Activated T-cell treated with anti-CD3 and anti-CD28 coated beads, Interleukin-2, amount 50 U/mL, for 72 hours (primary cell): ENCODE data around the gene DOCK1. TPM values are rescaled to one million over a fixed set of nuclear protein-coding genes. Genes with fewer than 3 reads are reported as not detected.
"Not testable (repeated sequence)": the region's sequence is repeated elsewhere in the genome, so short reads cannot be mapped to it uniquely, and the experiment has no call there.

Experiments used
- ATAC-seq, 2 donors: fragments of 150-1000 bp; cut with Tn5 transposase; replicated peaks in 1 of 2; 2 replicates each; pipeline ENCODE4 v1.10.0; 2021; ENCODE audit warnings: moderate library complexity in 2 of 2, mild to moderate bottlenecking in 1 of 2
- DNase-seq, 2 donors: peaks; one replicate each; pipeline ENCODE4 v3.0.0; 2021 to 2022; ENCODE audit warnings: mixed read lengths in 1 of 2
- H3K27ac Mint-ChIP-seq: one replicate; pipeline ENCODE4 v1.8.0; 2022; ENCODE audit warnings: mild to moderate bottlenecking, moderate library complexity, mixed read lengths
- H3K27me3 Mint-ChIP-seq: one replicate; pipeline ENCODE4 v1.8.0; 2022; ENCODE audit warnings: low read depth, mixed read lengths
- H3K36me3 Mint-ChIP-seq, 2 donors: one replicate each; pipeline ENCODE4 v1.8.0; 2022; ENCODE audit warnings: mixed read lengths in 2 of 2, mild to moderate bottlenecking in 1 of 2; ENCODE audit not compliant: insufficient read depth in 2 of 2
- H3K4me1 Mint-ChIP-seq: one replicate; pipeline ENCODE4 v1.8.0; 2022; ENCODE audit warnings: low read depth, mixed read lengths
- H3K4me3 Mint-ChIP-seq, 2 donors: one replicate each; pipeline ENCODE4 v1.8.0; 2022; ENCODE audit warnings: mild to moderate bottlenecking in 2 of 2, mixed read lengths in 2 of 2, moderate library complexity in 2 of 2
- H3K9me3 Mint-ChIP-seq, 2 donors: one replicate each; pipeline ENCODE4 v1.8.0; 2022; ENCODE audit warnings: mixed read lengths in 2 of 2
- total RNA-seq, 2 donors: library from RNA; stranded (reverse); gene quantifications; one replicate each; pipeline ENCODE4 v1.2.3, GENCODE V29; 2022

Gene DOCK1
- total RNA-seq, 2 donors from 2014 or later, result 0.35 to 0.53 TPM

DNA sequence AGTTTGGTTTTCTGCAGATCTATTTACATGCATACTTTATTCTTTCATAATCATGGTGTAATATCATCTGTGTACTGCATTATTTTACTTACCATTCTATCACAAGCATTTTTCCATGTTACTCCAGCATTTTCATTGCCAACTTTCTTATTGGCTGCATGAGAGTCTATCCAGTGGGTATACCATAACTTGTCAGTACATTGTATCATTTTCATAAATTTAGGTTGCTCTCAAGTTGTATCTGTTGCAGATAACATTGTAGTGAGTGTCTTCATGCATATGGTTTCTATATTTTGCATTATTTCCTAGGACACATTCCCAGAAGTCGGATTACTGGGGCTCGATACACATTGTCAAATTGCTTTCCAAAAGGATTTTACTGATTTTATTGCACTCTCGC, 378.3 kb downstream of the DOCK1 start:
- peaks cover 0 to 4% of the 10 kb centered on the region in 2 donors for H3K36me3 Mint-ChIP-seq
- DNase-seq (no peak), ATAC-seq (no peak)
- peaks cover 26% of the 10 kb centered on the region for H3K27me3 Mint-ChIP-seq
- peaks cover 7% of the 10 kb centered on the region for H3K4me1 Mint-ChIP-seq
- no peak overlapping the region for H3K27ac Mint-ChIP-seq
- peaks cover 0 to 3% of the 10 kb centered on the region in 2 donors for H3K9me3 Mint-ChIP-seq
- no peak overlapping the region for H3K4me3 Mint-ChIP-seq

DNA sequence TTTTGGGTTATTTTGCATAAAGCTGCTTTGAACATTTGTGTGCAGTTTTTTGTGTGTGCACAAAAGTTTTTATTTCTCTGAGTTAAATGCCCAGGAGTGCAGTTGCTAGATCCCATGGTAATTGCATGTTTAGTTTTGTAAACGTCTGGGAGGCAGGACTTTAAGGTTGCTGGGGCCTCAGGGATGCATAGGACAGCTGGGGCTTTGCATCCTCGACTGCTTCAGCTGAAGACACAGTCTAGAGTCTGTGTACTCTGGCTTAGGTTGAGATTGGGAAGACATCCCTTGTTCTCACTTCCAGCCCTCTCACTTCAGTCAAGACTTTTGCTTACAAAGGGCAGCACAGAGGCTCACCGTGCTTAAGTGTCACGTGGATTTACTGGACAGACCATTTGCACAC, 385.6 kb downstream of the DOCK1 start:
- Mint-ChIP-seq H3K27ac (no peak overlapping the region), H3K9me3 (peaks cover 1 to 6% of the 10 kb centered on the region in 2 donors), H3K4me3 (no peak overlapping the region), H3K36me3 (peaks cover 2 to 4% of the 10 kb centered on the region in 2 donors), H3K27me3 (peaks cover 45% of the 10 kb centered on the region), H3K4me1 (peaks cover 27% of the 10 kb centered on the region)
- ATAC-seq (no peak), DNase-seq (no peak)

DNA sequence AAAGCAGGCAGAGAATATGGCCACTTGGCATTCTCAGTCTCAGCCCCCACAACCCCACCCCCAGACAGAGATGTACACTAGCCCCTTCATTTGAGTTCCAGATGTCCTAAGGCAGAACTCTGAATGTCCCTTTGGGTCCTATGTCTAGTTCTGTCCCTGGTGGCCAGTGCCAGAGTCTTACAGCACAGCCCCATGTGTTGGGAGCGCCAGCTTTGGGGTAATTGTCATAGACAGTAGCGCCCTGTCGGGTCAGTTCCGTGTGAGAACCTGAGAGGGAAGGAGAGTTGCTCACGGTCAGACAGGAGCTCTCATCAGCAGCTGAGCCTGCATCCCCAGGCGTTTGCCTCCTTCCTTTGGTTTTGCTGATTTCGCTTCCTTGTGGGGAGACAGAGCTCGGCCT, 386.1 kb downstream of the DOCK1 start:
- Mint-ChIP-seq H3K27ac (no peak overlapping the region), H3K4me1 (peaks cover 27% of the 10 kb centered on the region), H3K36me3 (peaks cover 2 to 4% of the 10 kb centered on the region in 2 donors), H3K4me3 (no peak overlapping the region), H3K27me3 (peaks cover 48% of the 10 kb centered on the region), H3K9me3 (peaks cover 1 to 6% of the 10 kb centered on the region in 2 donors)
- ATAC-seq (no peak), DNase-seq (no peak)

DNA sequence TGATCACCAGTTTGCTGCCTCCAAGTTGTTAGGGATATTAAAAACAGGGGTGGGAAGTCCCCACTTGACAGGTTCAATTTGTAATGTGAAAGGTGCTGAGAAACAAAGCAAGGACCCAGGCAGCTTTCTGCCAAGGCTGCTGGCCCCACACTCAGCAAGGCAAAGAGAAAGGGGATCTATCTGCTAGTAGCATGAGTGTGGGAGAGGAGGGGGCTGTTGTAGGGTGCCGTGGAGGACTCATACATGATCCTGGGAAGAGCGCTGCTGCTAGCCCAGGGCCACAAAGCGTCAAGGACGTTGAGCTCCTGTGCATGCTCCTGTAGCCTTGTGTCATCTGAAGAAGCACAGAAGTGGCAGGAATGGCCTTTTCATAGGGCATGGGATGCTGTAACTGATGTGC, 387.7 kb downstream of the DOCK1 start:
- H3K9me3 Mint-ChIP-seq, result peaks cover 1 to 6% of the 10 kb centered on the region in 2 donors
- peak overlapping the region; percentile 54 for H3K27ac Mint-ChIP-seq
- H3K27me3 Mint-ChIP-seq, result peaks cover 51% of the 10 kb centered on the region
- H3K36me3 Mint-ChIP-seq, result peaks cover 0 to 2% of the 10 kb centered on the region in 2 donors
- H3K4me3 Mint-ChIP-seq, result no peak overlapping the region
- H3K4me1 Mint-ChIP-seq, result peaks cover 27% of the 10 kb centered on the region
- ATAC-seq (no peak), DNase-seq (no peak)

DNA sequence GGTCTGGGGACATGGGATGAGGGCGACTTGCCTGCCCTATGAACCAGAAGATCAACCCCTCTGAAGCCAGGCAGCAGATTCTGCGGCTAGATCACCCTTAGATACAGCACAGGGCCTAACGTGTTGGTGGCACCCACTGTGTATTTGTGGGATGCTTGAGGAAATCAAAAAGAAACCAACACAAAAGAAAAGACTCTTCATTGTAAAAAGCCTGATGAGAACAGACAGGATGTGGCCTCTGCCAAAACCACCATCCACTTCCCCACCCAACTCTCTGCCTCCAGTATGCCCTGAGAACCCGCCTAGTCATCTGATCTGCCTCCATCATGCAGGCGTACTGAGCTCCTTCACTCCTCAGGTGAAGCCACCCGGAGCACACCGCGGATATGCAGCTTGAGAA, 388.4 kb downstream of the DOCK1 start:
- H3K27ac Mint-ChIP-seq, result no peak overlapping the region
- peaks cover 27% of the 10 kb centered on the region for H3K4me1 Mint-ChIP-seq
- peak; percentile 62 to 67 for DNase-seq
- peak overlapping the region; percentile 39 to 44 for H3K4me3 Mint-ChIP-seq
- peaks cover 1 to 2% of the 10 kb centered on the region in 2 donors for H3K9me3 Mint-ChIP-seq
- peaks cover 46% of the 10 kb centered on the region for H3K27me3 Mint-ChIP-seq
- peak; percentile 96 to 97 for ATAC-seq
- peaks cover 0 to 2% of the 10 kb centered on the region in 2 donors for H3K36me3 Mint-ChIP-seq

DNA sequence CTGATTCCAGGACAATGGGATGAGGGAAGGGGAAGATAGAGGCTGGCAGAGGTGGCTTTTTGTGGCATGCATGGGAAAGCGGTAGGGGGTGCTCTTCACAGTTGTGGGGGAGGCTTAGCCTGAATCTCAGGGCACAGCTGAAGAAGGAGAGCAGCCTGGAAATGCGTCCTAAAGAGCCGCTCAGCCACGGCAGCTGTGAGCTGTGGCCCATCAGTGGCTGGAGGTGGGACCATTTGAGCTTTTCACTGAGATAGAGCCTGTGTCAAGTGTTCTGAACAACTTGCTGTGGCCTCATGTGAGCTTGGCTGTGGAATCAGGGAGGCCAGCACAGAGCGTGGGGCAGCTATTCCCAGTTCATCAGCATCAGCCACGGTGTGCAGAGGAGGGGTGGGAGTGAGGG, 391.5 kb downstream of the DOCK1 start:
- Mint-ChIP-seq H3K9me3 (no peaks in the 10 kb centered on the region), H3K4me3 (no peak overlapping the region), H3K36me3 (no peaks in the 10 kb centered on the region), H3K27me3 (peaks cover 31% of the 10 kb centered on the region), H3K27ac (no peak overlapping the region), H3K4me1 (peaks cover 27% of the 10 kb centered on the region)
- no peak for DNase-seq
- no peak for ATAC-seq

DNA sequence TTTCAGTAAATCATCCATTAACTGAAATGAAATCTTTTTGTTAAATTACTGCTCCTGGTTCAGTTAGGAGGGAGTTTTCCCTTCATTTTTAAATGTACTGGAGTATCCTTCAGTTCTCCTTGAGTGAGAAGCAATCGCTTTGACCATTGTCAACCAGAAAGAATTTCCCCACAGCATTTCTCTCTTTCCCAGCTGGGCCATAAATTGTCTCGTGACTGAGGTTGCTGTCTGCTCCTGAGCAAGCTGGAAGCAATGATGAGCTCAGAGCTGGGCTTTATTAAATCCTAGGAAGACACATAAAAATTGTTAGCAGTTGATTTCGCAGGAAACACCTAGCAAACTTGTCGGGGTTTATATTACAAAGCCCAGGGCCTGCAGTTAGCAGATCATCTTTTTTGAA, 393.2 kb downstream of the DOCK1 start:
- no peak overlapping the region for H3K4me3 Mint-ChIP-seq
- H3K27me3 Mint-ChIP-seq, result peaks cover 16% of the 10 kb centered on the region
- DNase-seq (no peak), ATAC-seq (no peak)
- no peaks in the 10 kb centered on the region for H3K36me3 Mint-ChIP-seq
- peaks cover 14% of the 10 kb centered on the region for H3K4me1 Mint-ChIP-seq
- H3K9me3 Mint-ChIP-seq, result no peaks in the 10 kb centered on the region
- H3K27ac Mint-ChIP-seq, result no peak overlapping the region

DNA sequence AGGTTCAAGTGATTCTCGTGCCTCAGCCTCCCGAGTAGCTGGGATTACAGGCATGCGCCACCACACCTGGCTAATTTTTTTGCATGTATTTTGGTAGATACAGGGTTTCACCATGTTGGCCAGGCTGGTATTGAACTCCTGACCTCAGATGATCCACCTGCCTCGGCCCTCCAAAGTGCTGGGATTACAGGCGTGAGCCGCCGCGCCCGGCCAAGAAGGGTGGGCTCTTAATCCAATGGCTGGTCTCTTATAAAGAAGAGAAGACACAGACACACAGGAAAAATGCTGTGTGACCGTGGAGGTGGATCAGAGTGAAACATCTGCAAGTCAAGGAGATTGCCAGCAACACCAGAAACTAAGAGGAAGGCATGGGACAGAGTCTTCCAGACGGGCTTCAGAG, 394.0 kb downstream of the DOCK1 start:
- not testable (repeated sequence) for DNase-seq, ATAC-seq, H3K36me3 Mint-ChIP-seq, H3K27ac Mint-ChIP-seq, H3K4me1 Mint-ChIP-seq, H3K9me3 Mint-ChIP-seq, H3K4me3 Mint-ChIP-seq
- H3K27me3 Mint-ChIP-seq, result peaks cover 16% of the 10 kb centered on the region

DNA sequence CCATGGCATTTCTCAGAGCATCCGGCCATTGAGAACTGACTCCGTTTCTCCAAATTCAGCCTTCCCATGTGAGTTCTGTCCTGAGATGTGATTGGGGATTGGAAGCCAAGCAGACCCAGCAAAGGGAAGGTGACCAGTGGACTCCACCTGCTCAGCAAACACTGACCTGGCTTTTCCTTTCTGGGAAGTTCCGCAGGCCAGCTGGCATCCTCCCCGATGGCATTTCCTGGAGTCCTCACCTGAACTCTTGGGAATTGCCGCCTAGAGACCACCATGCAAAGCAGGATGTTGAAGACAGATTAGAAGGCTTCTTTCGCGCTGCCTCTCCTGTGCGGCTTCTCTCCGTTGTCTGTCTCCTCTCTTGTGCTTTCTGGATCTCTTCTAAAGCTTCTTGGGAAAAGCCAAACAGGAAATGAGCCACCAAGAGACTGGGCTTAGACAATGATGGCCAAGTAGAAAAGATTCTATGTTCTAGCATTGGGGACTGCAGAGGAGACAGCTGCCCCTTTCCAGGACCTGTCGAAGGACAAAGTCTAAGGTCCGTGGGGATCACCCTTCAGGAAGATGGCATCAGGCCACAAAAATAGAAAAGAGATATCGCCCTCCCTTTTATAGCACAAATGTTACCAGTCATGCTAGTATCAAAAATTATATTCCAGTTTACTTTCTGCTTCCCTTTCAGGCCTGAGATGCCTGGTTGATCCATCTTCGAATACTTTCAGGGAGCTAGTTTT, 394.9 kb downstream of the DOCK1 start:
- peaks cover 16% of the 10 kb centered on the region for H3K27me3 Mint-ChIP-seq
- ATAC-seq (no peak), DNase-seq (no peak)
- H3K9me3 Mint-ChIP-seq, result no peaks in the 10 kb centered on the region
- peaks cover 3% of the 10 kb centered on the region for H3K4me1 Mint-ChIP-seq
- H3K36me3 Mint-ChIP-seq, result no peaks in the 10 kb centered on the region
- H3K27ac Mint-ChIP-seq, result no peak overlapping the region
- H3K4me3 Mint-ChIP-seq, result no peak overlapping the region

DNA sequence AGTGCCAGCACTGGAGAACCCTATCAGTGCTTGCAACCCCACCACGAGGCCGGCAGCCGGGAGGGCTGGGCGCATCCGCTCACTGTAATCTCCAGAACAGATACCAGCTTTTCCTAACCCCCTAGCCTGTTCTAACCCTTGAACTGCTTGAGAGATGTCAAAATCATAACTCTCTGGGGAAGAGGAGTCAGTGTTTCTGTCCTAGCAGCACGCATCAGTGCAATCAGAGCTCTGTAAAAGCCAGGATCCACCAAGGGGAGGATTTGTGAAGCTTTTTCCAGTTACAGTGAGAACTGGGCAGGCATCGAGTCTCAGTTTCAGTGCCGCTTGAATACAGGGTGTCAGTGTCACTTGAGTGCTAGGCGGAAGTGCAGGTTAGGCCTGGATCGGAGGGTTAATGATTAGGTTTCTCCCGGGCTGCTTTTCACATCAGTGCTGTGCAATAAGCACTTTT, 395.7 kb downstream of the DOCK1 start:
- Mint-ChIP-seq H3K4me3 (no peak overlapping the region), H3K4me1 (no peaks in the 10 kb centered on the region), H3K27ac (no peak overlapping the region), H3K9me3 (no peaks in the 10 kb centered on the region), H3K27me3 (peaks cover 16% of the 10 kb centered on the region), H3K36me3 (no peaks in the 10 kb centered on the region)
- ATAC-seq (no peak), DNase-seq (no peak)

DNA sequence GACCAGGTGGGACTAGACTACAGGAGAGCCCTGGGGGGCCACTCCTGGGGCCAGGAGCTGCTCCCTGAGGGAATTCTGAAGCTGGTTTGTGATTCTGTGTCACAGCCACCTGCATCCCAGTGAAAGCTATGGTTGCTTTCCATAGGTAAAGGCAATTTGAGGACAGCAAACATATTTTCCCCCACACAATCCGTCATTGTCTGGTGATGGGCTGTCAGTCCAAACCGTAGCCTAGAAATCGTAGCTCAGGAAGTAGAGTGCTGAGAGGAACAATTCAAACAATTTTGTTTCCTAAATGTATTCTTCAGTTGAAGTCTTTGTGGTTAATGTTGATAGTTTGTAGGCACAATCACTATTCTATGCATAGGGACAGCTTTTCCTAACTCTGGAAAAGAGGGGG, 397.1 kb downstream of the DOCK1 start:
- Mint-ChIP-seq H3K9me3 (no peaks in the 10 kb centered on the region), H3K4me3 (no peak overlapping the region), H3K27me3 (peaks cover 2% of the 10 kb centered on the region), H3K4me1 (no peaks in the 10 kb centered on the region), H3K27ac (no peak overlapping the region), H3K36me3 (no peaks in the 10 kb centered on the region)
- ATAC-seq, result no peak
- DNase-seq, result no peak

DNA sequence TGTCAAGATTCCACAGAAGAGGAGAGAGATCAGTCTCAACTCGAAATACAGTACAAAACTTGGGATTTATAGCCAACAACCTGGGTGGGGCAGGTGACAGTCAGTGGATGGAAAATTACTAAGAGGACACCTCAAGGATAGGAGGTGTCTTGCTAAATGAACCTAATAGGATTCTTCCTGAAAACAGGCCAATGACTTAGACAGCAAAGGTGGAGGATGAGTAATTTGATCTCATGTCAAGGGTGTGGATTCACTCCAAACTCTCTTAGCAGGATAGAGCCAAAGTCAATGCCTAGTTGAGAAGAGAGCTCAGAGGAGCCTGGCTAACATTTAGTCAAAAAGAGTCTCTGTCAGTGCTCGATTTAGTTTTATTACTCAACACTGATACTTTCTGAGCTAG, 397.9 kb downstream of the DOCK1 start:
- H3K27me3 Mint-ChIP-seq, result no peaks in the 10 kb centered on the region
- ATAC-seq (no peak), DNase-seq (no peak)
- no peaks in the 10 kb centered on the region for H3K36me3 Mint-ChIP-seq
- no peaks in the 10 kb centered on the region for H3K4me1 Mint-ChIP-seq
- H3K9me3 Mint-ChIP-seq, result no peaks in the 10 kb centered on the region
- no peak overlapping the region for H3K4me3 Mint-ChIP-seq
- H3K27ac Mint-ChIP-seq, result no peak overlapping the region

DNA sequence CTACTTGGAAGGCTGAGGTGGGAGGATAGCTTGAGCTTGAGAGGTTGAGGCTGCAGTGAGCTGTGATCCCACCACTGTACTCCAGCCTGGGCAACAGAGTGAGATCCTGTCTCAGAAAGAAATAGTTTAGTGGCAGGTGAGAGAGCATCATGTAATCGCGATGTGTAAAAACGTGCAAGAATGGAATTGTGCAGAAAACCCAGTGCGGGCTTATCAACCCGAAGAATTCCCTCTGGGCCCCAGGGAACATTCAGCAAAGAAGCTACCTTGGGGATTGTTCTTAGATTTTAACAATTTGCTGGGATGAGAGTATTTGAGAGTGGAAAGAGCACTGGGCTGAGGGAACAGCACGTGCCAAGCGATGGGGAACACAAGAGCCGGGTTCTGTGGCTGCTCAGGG, 398.5 kb downstream of the DOCK1 start:
- no peaks in the 10 kb centered on the region for H3K27me3 Mint-ChIP-seq
- H3K27ac Mint-ChIP-seq, result no peak overlapping the region
- H3K4me3 Mint-ChIP-seq, result no peak overlapping the region
- no peaks in the 10 kb centered on the region for H3K4me1 Mint-ChIP-seq
- no peaks in the 10 kb centered on the region for H3K9me3 Mint-ChIP-seq
- no peaks in the 10 kb centered on the region for H3K36me3 Mint-ChIP-seq
- ATAC-seq (no peak), DNase-seq (no peak)

DNA sequence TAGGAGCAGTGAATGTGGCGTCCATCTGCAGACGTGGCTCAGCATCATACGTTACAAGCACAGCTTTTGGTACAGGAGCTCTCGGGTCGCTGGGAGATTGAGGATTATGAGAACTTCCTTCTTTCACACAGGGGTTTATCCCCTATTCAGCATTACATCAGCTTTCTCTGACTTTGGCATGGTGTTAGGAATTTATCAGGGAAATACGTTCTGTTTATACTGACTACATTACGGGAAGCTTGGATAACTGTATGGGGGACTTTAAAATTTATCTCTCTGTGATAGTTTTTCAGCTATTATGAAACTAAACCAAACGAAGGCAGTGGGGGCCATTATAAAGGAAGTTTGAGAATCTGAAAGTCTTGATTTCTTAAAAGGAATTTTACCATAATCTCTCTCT, 401.3 kb downstream of the DOCK1 start:
- DNase-seq (no peak), ATAC-seq (no peak)
- Mint-ChIP-seq H3K27ac (no peak overlapping the region), H3K4me3 (no peak overlapping the region), H3K36me3 (no peaks in the 10 kb centered on the region), H3K9me3 (no peaks in the 10 kb centered on the region), H3K27me3 (no peaks in the 10 kb centered on the region), H3K4me1 (no peaks in the 10 kb centered on the region)
